ENCODE data around the gene KCNMA1. TPM values are rescaled to one million over a fixed set of nuclear protein-coding genes. Genes with fewer than 3 reads are reported as not detected.

KCNMA1 gene
- total RNA-seq, 4 donors from 2014 or later = 66.8 to 96.5 (median 78.9) TPM

GRCh38 chr10:77192402-77192801 lies 445.2 kb downstream of the KCNMA1 start:
- DNase-seq = no peak
- TF ChIP-seq POLR2A (IDR thresholded peaks at IDR 0.05) (no peak), CTCF (IDR thresholded peaks at IDR 0.05 in 4 of 5, conservative IDR thresholded peaks at IDR 0.05 in 1 of 5) (no peak)
- intact Hi-C loops (cut with DNase I; ENCODE audit: low total_unique reads) = no loop called here
- no peak overlapping the region for H3K27ac ChIP-seq
- ATAC-seq = no peak
- no peaks in the 10 kb centered on the region for H3K9me3 ChIP-seq
- peaks cover 0 to 3% of the 10 kb centered on the region in 2 donors for H3K4me1 ChIP-seq
- no peak overlapping the region for H3K4me3 ChIP-seq
- in situ Hi-C loops (cut with MboI; ENCODE audit: low sequenced_read_pairs in 4 of 4) = no loop called here
- no peaks in the 10 kb centered on the region for H3K27me3 ChIP-seq
- H3K36me3 ChIP-seq = no peaks in the 10 kb centered on the region

- Histone ChIP-seq H3K27me3 (no peaks in the 10 kb centered on the region), H3K27ac (no peak overlapping the region)
These were observed 446.1 kb downstream of the KCNMA1 start for GRCh38 chr10:77191324-77192049.

GRCh38 chr10:77190291-77190690 lies 447.3 kb downstream of the KCNMA1 start:
- H3K9me3 ChIP-seq = no peaks in the 10 kb centered on the region
- no peak for ATAC-seq
- no peak for DNase-seq
- no peaks in the 10 kb centered on the region for H3K27me3 ChIP-seq
- intact Hi-C loops (cut with DNase I; ENCODE audit: low total_unique reads) = no loop called here
- peaks cover 0 to 3% of the 10 kb centered on the region in 2 donors for H3K4me1 ChIP-seq
- in situ Hi-C loops (cut with MboI; ENCODE audit: low sequenced_read_pairs in 4 of 4) = no loop called here
- H3K27ac ChIP-seq = no peak overlapping the region
- TF ChIP-seq POLR2A (IDR thresholded peaks at IDR 0.05) = no peak
- no peak for TF ChIP-seq CTCF (IDR thresholded peaks at IDR 0.05 in 4 of 5, conservative IDR thresholded peaks at IDR 0.05 in 1 of 5)
- H3K4me3 ChIP-seq = no peak overlapping the region
- no peaks in the 10 kb centered on the region for H3K36me3 ChIP-seq

More at GRCh38 chr10:77191324-77192049, 446.1 kb downstream of the KCNMA1 start:
- in situ Hi-C loops (cut with MboI; ENCODE audit: low sequenced_read_pairs in 4 of 4) (no loop called here), intact Hi-C loops (cut with DNase I; ENCODE audit: low total_unique reads) (no loop called here)
- H3K4me3 ChIP-seq = no peak overlapping the region
- no peaks in the 10 kb centered on the region for H3K9me3 ChIP-seq
- no peak for ATAC-seq
- no peaks in the 10 kb centered on the region for H3K36me3 ChIP-seq
- peaks cover 0 to 3% of the 10 kb centered on the region in 2 donors for H3K4me1 ChIP-seq
- DNase-seq = no peak
- TF ChIP-seq POLR2A (IDR thresholded peaks at IDR 0.05) (no peak), CTCF (IDR thresholded peaks at IDR 0.05 in 4 of 5, conservative IDR thresholded peaks at IDR 0.05 in 1 of 5) (no peak)

- intact Hi-C loops (cut with DNase I; ENCODE audit: low total_unique reads) = no loop called here
- H3K36me3 ChIP-seq = no peaks in the 10 kb centered on the region
- no peak overlapping the region for H3K4me3 ChIP-seq
- ATAC-seq (no peak), DNase-seq (no peak)
- peaks cover 0 to 3% of the 10 kb centered on the region in 2 donors for H3K4me1 ChIP-seq
- no peak for TF ChIP-seq POLR2A (IDR thresholded peaks at IDR 0.05)
- TF ChIP-seq CTCF (IDR thresholded peaks at IDR 0.05 in 4 of 5, conservative IDR thresholded peaks at IDR 0.05 in 1 of 5) = no peak
- H3K9me3 ChIP-seq = no peaks in the 10 kb centered on the region
- H3K27ac ChIP-seq = no peak overlapping the region
- in situ Hi-C loops (cut with MboI; ENCODE audit: low sequenced_read_pairs in 4 of 4) = no loop called here
- H3K27me3 ChIP-seq = no peaks in the 10 kb centered on the region
These were observed 448.1 kb downstream of the KCNMA1 start for GRCh38 chr10:77189520-77189919.
